ENCODE results near the gene CFI. TPM values are rescaled to one million over a fixed set of nuclear protein-coding genes. Genes with fewer than 3 reads are reported as not detected.

The CFI gene
- total RNA-seq, 2 donors from 2014 or later, result 4.9 to 28.0 TPM

DNA sequence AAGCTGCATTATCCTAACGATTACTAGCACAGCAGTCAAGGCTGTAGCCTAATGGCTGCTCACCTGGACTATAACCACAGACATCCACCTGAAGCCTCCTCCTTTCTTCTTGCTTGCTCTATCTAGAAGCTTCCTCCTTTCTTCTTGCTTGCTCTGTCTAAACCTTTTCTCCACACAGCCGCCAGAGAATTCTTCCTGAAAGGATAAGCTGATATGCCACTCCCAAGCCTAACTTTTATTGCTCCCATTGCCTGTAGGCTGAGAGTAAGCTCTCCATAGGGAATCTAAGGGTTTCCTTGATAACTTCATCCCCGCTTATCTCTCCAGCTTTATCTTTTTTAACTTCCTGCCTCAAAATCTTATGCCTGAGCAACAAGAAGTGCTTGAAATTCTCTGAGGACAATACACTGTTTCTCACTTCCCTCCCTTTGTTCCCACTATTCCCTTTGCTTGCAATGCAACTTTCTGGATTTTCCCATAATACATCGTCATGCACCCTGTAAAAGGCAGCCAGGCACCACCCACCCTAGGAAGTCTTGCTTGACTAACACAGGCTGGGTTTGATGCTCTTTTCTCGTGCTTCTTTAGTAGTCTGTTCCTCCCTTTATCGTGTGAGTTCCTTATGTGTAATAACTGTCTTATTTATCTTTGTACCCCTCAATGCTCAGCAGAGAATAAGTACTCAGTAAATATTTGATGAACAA is 44.7 kb upstream of the CFI start:
- 45% methylated on average over 6 of the region's 6 CpGs for WGBS
- TF ChIP-seq POLR2A (IDR thresholded peaks at IDR 0.05) (no peak), POLR2AphosphoS5 (IDR thresholded peaks at IDR 0.05) (no peak)
- TF ChIP-seq, protein P1, sequence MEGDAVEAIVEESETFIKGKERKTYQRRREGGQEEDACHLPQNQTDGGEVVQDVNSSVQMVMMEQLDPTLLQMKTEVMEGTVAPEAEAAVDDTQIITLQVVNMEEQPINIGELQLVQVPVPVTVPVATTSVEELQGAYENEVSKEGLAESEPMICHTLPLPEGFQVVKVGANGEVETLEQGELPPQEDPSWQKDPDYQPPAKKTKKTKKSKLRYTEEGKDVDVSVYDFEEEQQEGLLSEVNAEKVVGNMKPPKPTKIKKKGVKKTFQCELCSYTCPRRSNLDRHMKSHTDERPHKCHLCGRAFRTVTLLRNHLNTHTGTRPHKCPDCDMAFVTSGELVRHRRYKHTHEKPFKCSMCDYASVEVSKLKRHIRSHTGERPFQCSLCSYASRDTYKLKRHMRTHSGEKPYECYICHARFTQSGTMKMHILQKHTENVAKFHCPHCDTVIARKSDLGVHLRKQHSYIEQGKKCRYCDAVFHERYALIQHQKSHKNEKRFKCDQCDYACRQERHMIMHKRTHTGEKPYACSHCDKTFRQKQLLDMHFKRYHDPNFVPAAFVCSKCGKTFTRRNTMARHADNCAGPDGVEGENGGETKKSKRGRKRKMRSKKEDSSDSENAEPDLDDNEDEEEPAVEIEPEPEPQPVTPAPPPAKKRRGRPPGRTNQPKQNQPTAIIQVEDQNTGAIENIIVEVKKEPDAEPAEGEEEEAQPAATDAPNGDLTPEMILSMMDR (IDR thresholded peaks at IDR 0.05), result no peak
- H3K36me3 ChIP-seq, result no peaks in the 10 kb centered on the region
- no peaks in the 10 kb centered on the region for H3K27me3 ChIP-seq (replicated peaks; ENCODE audit: insufficient read depth)
- H3K4me1 ChIP-seq (replicated peaks), result no peaks in the 10 kb centered on the region
- no peak for DNase-seq (ENCODE audit: low spot score)
- no peaks in the 10 kb centered on the region for H3K9me3 ChIP-seq
- H3K27ac ChIP-seq, result no peak overlapping the region
- H3K4me3 ChIP-seq, result no peak overlapping the region
- intact Hi-C loops (cut with DNase I), result no loop called here

- Histone ChIP-seq H3K36me3 (no peaks in the 10 kb centered on the region), H3K4me3 (no peak overlapping the region), H3K9me3 (no peaks in the 10 kb centered on the region), H3K4me1 (replicated peaks) (no peaks in the 10 kb centered on the region), H3K27me3 (replicated peaks; ENCODE audit: insufficient read depth) (no peaks in the 10 kb centered on the region), H3K27ac (no peak overlapping the region)
- TF ChIP-seq, protein P1 (IDR thresholded peaks at IDR 0.05), result no peak
- no peak for TF ChIP-seq POLR2A (IDR thresholded peaks at IDR 0.05)
- TF ChIP-seq POLR2AphosphoS5 (IDR thresholded peaks at IDR 0.05), result no peak
- intact Hi-C loops (cut with DNase I), result no loop called here
- no peak for DNase-seq (ENCODE audit: low spot score)
- 73% methylated on average over 3 of the region's 3 CpGs for WGBS
Observed at GRCh38 chr4:109836985-109837384, 35.2 kb upstream of the CFI start.

GRCh38 chr4:109833756-109834155 is 32.0 kb upstream of the CFI start:
- intact Hi-C loops (cut with DNase I), result no loop called here
- 95% methylated on average over 4 of the region's 4 CpGs for WGBS
- TF ChIP-seq POLR2A (IDR thresholded peaks at IDR 0.05) (no peak), POLR2AphosphoS5 (IDR thresholded peaks at IDR 0.05) (no peak)
- TF ChIP-seq, protein P1 (IDR thresholded peaks at IDR 0.05), result no peak

DNA sequence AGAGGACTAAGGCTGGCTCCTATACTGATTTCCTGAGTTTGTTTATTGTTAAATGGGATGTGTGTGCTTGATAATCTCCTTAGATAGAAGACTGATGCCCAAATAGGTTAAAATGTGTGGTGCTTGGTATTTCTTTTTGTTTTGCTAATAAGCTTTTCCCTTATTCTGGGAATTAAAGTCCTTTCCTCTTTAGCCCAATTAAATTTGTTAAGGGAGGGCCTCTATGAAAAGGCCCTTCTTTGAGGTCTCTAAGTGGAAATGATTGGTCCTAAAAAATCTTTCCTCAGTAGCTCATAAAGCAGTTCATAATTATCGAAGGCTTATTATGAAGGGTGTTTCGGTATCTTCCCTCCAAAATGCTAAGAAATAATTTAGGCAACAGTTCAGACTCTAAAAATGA is 25.9 kb upstream of the CFI start, which contains the start of gene RRH:
TSS of gene RRH (plus strand) at position 301 of the 400 bp plus-strand sequence. CDS start at position 357, 56 bp downstream.
- Histone ChIP-seq H3K4me3 (no peak within 1 kb of the TSS), H3K36me3 (no peaks in the 10 kb centered on the region), H3K4me1 (replicated peaks) (no peaks in the 10 kb centered on the region), H3K27me3 (replicated peaks; ENCODE audit: insufficient read depth) (no peaks in the 10 kb centered on the region), H3K27ac (no peak within 1 kb of the TSS), H3K9me3 (no peaks in the 10 kb centered on the region)
- TF ChIP-seq POLR2AphosphoS5 (IDR thresholded peaks at IDR 0.05) (no peak), POLR2A (IDR thresholded peaks at IDR 0.05) (no peak)
- TF ChIP-seq, protein P1 (IDR thresholded peaks at IDR 0.05), result no peak
- WGBS, result 87% methylated on average over 2 of the region's 2 CpGs
- no peak for DNase-seq (ENCODE audit: low spot score)
- intact Hi-C loops (cut with DNase I), result no loop called here

More at GRCh38 chr4:109833756-109834155, 32.0 kb upstream of the CFI start:
- Histone ChIP-seq H3K4me3 (no peak overlapping the region), H3K36me3 (no peaks in the 10 kb centered on the region), H3K9me3 (no peaks in the 10 kb centered on the region), H3K27ac (no peak overlapping the region), H3K4me1 (replicated peaks) (no peaks in the 10 kb centered on the region), H3K27me3 (replicated peaks; ENCODE audit: insufficient read depth) (no peaks in the 10 kb centered on the region)
- DNase-seq (ENCODE audit: low spot score), result no peak

GRCh38 chr4:109826719-109827118 is 24.9 kb upstream of the CFI start:
- TF ChIP-seq, protein P1 (IDR thresholded peaks at IDR 0.05), result peak in 3 of 4 experiments; percentile 28 to 60 (median 57)
- TF ChIP-seq POLR2AphosphoS5 (IDR thresholded peaks at IDR 0.05), result no peak
- no peak for DNase-seq (ENCODE audit: low spot score)
- intact Hi-C loops (cut with DNase I), result no loop called here

More at GRCh38 chr4:109826719-109827118, 24.9 kb upstream of the CFI start:
- H3K4me1 ChIP-seq (replicated peaks), result no peaks in the 10 kb centered on the region
- H3K9me3 ChIP-seq, result no peaks in the 10 kb centered on the region
- no peaks in the 10 kb centered on the region for H3K36me3 ChIP-seq
- no peak overlapping the region for H3K27ac ChIP-seq
- no peak overlapping the region for H3K4me3 ChIP-seq
- H3K27me3 ChIP-seq (replicated peaks; ENCODE audit: insufficient read depth), result no peaks in the 10 kb centered on the region
